Neuronal stem cell (in vitro differentiated cells): ENCODE results near the gene LRP1B.

Experiments
- DNase-seq: peaks from one replicate; pipeline ENCODE4 v3.0.0-alpha.2; 2013; ENCODE audit warnings: low spot score
- H2AFZ ChIP-seq: one replicate; pipeline ENCODE4 v1.6.1; 2013; ENCODE audit warnings: mild to moderate bottlenecking, low read length, inconsistent platforms
- H2AK5ac ChIP-seq: 2 replicates; pipeline ENCODE4 v1.6.1; 2013; ENCODE audit warnings: low read depth, mild to moderate bottlenecking, inconsistent platforms, low read length, moderate library complexity, mixed read lengths
- H2BK120ac ChIP-seq: 2 replicates; pipeline ENCODE4 v1.6.1; 2013; ENCODE audit warnings: low read depth, mild to moderate bottlenecking, inconsistent platforms, low read length, moderate library complexity, mixed read lengths
- H2BK12ac ChIP-seq: one replicate; pipeline ENCODE4 v1.6.1; 2013; ENCODE audit warnings: low read length, inconsistent platforms
- H2BK15ac ChIP-seq: 2 replicates; pipeline ENCODE4 v1.6.1; 2013; ENCODE audit warnings: mild to moderate bottlenecking, low read length, inconsistent platforms, mixed read lengths
- H2BK5ac ChIP-seq: one replicate; pipeline ENCODE4 v1.6.1; 2013; ENCODE audit warnings: inconsistent platforms, mild to moderate bottlenecking, low read length, moderate library complexity
- H3K14ac ChIP-seq: one replicate; pipeline ENCODE4 v1.6.1; 2013; ENCODE audit warnings: low read length, inconsistent platforms
- H3K18ac ChIP-seq: 2 replicates; pipeline ENCODE4 v1.6.1; 2013; ENCODE audit warnings: low read length, inconsistent platforms
- H3K23ac ChIP-seq: 2 replicates; pipeline ENCODE4 v1.6.1; 2013; ENCODE audit warnings: low read depth, mild to moderate bottlenecking, mixed read lengths, low read length, inconsistent platforms; ENCODE audit not compliant: poor library complexity
- H3K27ac ChIP-seq: replicated peaks from 3 replicates; pipeline ENCODE4 v1.5.1; 2013; ENCODE audit warnings: low read length, inconsistent platforms
- H3K27me3 ChIP-seq, 3 experiments: 2 replicates each; pipeline ENCODE4 v1.6.1; 2013; ENCODE audit warnings: low read length in 3 of 3, mild to moderate bottlenecking in 2 of 3, inconsistent platforms in 1 of 3, low read depth in 1 of 3, mixed read lengths in 1 of 3, moderate library complexity in 1 of 3; ENCODE audit not compliant: control insufficient read depth in 3 of 3, insufficient read depth in 3 of 3
- H3K36me3 ChIP-seq, 2 donors: replicated peaks in 1 of 2; 2 replicates each; pipeline ENCODE4 v1.6.1; 2013; ENCODE audit warnings: low read length in 2 of 2; ENCODE audit not compliant: control insufficient read depth in 2 of 2, insufficient read depth in 2 of 2
- H3K4ac ChIP-seq: 2 replicates; pipeline ENCODE4 v1.6.1; 2013; ENCODE audit warnings: inconsistent platforms, mild to moderate bottlenecking, low read length, moderate library complexity
- H3K4me1 ChIP-seq, 2 donors: 1 replicate in 1 of 2; 2 replicates in 1 of 2; pipeline ENCODE4 v1.6.1; 2013; ENCODE audit warnings: low read length in 2 of 2, low read depth in 1 of 2; ENCODE audit not compliant: control insufficient read depth in 2 of 2, insufficient read depth in 1 of 2
- H3K4me2 ChIP-seq: one replicate; pipeline ENCODE4 v1.6.1; 2013; ENCODE audit warnings: mild to moderate bottlenecking, low read length, inconsistent platforms; ENCODE audit not compliant: insufficient read depth, poor library complexity, severe bottlenecking
- H3K4me3 ChIP-seq, 2 donors: 2 replicates each; pipeline ENCODE4 v1.5.1; 2013; ENCODE audit warnings: low read length in 2 of 2, mild to moderate bottlenecking in 2 of 2, inconsistent platforms in 1 of 2, moderate library complexity in 1 of 2
- H3K79me1 ChIP-seq: one replicate; pipeline ENCODE4 v1.6.1; 2013; ENCODE audit warnings: low read depth, mild to moderate bottlenecking, inconsistent platforms, low read length, moderate library complexity
- H3K9ac ChIP-seq: one replicate; pipeline ENCODE4 v1.6.1; 2013; ENCODE audit warnings: mild to moderate bottlenecking, low read depth, low read length, inconsistent platforms; ENCODE audit not compliant: poor library complexity
- H3K9me3 ChIP-seq, 2 donors: replicated peaks in 1 of 2; 2 replicates each; pipeline versions ENCODE3 to v1.6.1; 2013; ENCODE audit warnings: low read length in 2 of 2, mild to moderate bottlenecking in 2 of 2, inconsistent platforms in 1 of 2, low read depth in 1 of 2, mixed read lengths in 1 of 2, moderate library complexity in 1 of 2; ENCODE audit not compliant: control insufficient read depth in 2 of 2, insufficient read depth in 1 of 2
- H4K8ac ChIP-seq: one replicate; pipeline ENCODE4 v1.6.1; 2013; ENCODE audit warnings: low read depth, mild to moderate bottlenecking, inconsistent platforms, low read length, moderate library complexity
- H4K91ac ChIP-seq: one replicate; pipeline ENCODE4 v1.6.1; 2013; ENCODE audit warnings: low read length, low read depth, mild to moderate bottlenecking, inconsistent platforms; ENCODE audit not compliant: poor library complexity
- WGBS, 2 donors: extraction: QIAGEN DNeasy Blood & Tissue Kit; methylation state at CpG; one replicate each; pipeline ENCODE4 v1.1.7; 2013; ENCODE audit warnings: missing lambda C conversion rate in 2 of 2, mixed read lengths in 1 of 2; ENCODE audit not compliant: insufficient read length in 2 of 2, insufficient replicate concordance in 1 of 2; ENCODE audit errors: extremely low coverage in 2 of 2; 5-methylcytosine and 5-hydroxymethylcytosine counted together

The LRP1B gene

DNA sequence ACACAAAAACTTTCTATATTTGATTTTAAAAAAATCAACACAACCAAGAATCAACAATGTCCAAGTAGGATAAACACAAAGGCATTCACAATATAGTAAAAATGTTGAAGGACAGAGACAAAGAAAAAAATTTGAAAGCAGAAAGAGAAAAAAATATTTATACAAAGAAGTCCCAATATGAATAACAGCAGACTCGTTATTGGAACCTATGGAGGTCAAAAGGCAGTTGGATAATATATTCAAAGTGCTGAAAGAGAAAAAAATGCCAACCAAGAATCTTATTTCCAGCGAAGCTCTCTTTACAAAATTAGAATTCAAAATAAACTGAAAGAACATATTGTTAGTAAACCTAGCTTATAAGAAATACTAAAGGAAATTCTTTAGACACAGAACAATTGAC, 859.5 kb downstream of the LRP1B start:
- no peaks in the 10 kb centered on the region for H3K79me1 ChIP-seq
- no peak overlapping the region for H2BK15ac ChIP-seq
- no peak overlapping the region for H2AFZ ChIP-seq
- H3K4me2 ChIP-seq, result no peak overlapping the region
- no peaks in the 10 kb centered on the region for H3K4me1 ChIP-seq
- H4K91ac ChIP-seq, result no peak overlapping the region
- no peaks in the 10 kb centered on the region for H3K36me3 ChIP-seq
- no peaks in the 10 kb centered on the region for H3K27me3 ChIP-seq
- H3K23ac ChIP-seq, result no peak overlapping the region
- no peak overlapping the region for H3K27ac ChIP-seq
- no peak overlapping the region for H2AK5ac ChIP-seq
- no peak overlapping the region for H3K4me3 ChIP-seq
- H4K8ac ChIP-seq, result no peak overlapping the region
- H2BK5ac ChIP-seq, result no peak overlapping the region
- DNase-seq, result no peak
- H3K9me3 ChIP-seq, result no peaks in the 10 kb centered on the region
- H3K18ac ChIP-seq, result no peak overlapping the region
- no peak overlapping the region for H2BK120ac ChIP-seq
- no CpG with 5 or more reads among the region's 2 CpGs for WGBS, 2 donors
- no peak overlapping the region for H3K4ac ChIP-seq
- no peak overlapping the region for H3K14ac ChIP-seq
- no peak overlapping the region for H2BK12ac ChIP-seq
- H3K9ac ChIP-seq, result no peak overlapping the region

DNA sequence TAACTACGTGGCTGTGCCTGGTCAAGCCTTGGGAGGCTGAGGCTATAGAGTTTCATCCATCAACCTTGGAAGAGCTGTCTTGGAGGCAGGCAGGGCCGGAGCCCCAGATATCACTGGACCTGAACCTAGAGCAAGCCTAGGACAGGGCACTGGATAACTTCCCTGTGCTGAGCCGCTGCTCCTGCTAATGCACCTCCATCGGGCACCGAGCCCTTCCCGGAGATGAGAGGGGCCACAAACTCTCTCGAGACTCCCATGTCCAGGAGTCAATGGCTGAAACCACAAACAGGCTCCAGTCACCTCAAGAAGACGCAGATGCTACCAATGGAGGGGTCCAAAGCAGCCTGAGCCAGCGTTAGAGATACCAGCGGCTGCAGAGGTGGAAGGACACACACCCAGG, 866.0 kb downstream of the LRP1B start:
- Histone ChIP-seq H3K18ac (peak overlapping the region; percentile 18), H3K9ac (no peak overlapping the region), H4K8ac (no peak overlapping the region), H3K4me3 (no peak overlapping the region), H3K27me3 (no peaks in the 10 kb centered on the region), H3K4ac (no peak overlapping the region), H2BK5ac (no peak overlapping the region), H2AK5ac (no peak overlapping the region), H3K4me2 (no peak overlapping the region), H2BK12ac (no peak overlapping the region), H3K23ac (no peak overlapping the region), H3K14ac (no peak overlapping the region), H3K36me3 (no peaks in the 10 kb centered on the region), H2BK120ac (no peak overlapping the region), H3K4me1 (no peaks in the 10 kb centered on the region), H2AFZ (peak overlapping the region; percentile 40), H2BK15ac (no peak overlapping the region), H3K79me1 (no peaks in the 10 kb centered on the region), H3K9me3 (no peaks in the 10 kb centered on the region), H3K27ac (no peak overlapping the region), H4K91ac (no peak overlapping the region)
- no CpG with 5 or more reads among the region's 10 CpGs for WGBS, 2 donors
- DNase-seq, result no peak

DNA sequence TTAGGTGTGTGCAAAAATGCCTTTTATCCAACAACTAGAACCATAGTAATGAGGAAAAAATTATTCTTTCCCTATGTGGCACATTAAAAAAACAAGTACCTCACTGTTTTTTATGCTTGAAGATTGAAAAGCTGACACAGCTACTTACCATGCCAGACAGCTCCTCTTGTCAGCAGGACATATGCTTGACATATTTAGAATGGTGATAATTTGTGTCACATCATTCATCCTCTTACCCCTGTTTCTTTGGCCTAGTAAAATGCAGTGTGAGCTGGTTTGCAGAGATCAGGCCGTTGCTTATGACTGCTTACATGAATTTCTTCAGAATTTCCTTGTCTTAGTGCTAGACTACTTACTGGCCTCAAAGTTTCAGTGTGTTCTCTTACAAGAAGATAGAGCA, 869.9 kb downstream of the LRP1B start:
- no peak overlapping the region for H2AK5ac ChIP-seq
- H3K23ac ChIP-seq, result no peak overlapping the region
- H2BK15ac ChIP-seq, result no peak overlapping the region
- H3K4me2 ChIP-seq, result no peak overlapping the region
- no peak overlapping the region for H4K91ac ChIP-seq
- H2BK12ac ChIP-seq, result no peak overlapping the region
- no peaks in the 10 kb centered on the region for H3K4me1 ChIP-seq
- H3K14ac ChIP-seq, result no peak overlapping the region
- no peaks in the 10 kb centered on the region for H3K79me1 ChIP-seq
- DNase-seq, result no peak
- H3K27me3 ChIP-seq, result no peaks in the 10 kb centered on the region
- no peak overlapping the region for H2BK120ac ChIP-seq
- peak overlapping the region; percentile 1 for H2AFZ ChIP-seq
- no CpG with 5 or more reads among the region's 1 CpG for WGBS, 2 donors
- no peak overlapping the region for H3K27ac ChIP-seq
- no peak overlapping the region for H4K8ac ChIP-seq
- no peaks in the 10 kb centered on the region for H3K36me3 ChIP-seq
- no peak overlapping the region for H3K18ac ChIP-seq
- no peak overlapping the region for H2BK5ac ChIP-seq
- H3K9me3 ChIP-seq, result no peaks in the 10 kb centered on the region
- H3K4me3 ChIP-seq, result no peak overlapping the region
- H3K4ac ChIP-seq, result no peak overlapping the region
- H3K9ac ChIP-seq, result no peak overlapping the region

DNA sequence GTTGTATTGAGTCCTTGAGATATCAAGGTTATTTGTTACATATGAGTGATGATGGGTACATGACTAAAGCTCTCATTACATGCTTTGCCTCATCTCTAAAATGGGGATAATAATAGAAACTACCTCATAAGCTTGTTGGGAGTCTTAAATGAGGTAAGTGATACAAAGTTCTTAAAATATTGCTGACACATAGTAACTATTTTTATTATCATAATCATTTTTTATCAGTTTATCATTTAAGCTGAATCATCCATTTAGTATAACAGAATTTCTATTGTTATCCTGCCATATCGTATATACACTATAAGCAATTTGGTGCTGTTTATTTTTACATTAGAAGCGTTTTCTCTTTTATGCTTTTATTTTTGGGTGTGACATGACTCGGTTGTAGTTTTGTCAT, 871.1 kb downstream of the LRP1B start:
- no peak overlapping the region for H3K9ac ChIP-seq
- no CpG with 5 or more reads among the region's 3 CpGs for WGBS, 2 donors
- DNase-seq, result no peak

More for the DNA sequence above, 871.1 kb downstream of the LRP1B start:
- H2AK5ac ChIP-seq, result no peak overlapping the region
- H3K36me3 ChIP-seq, result no peaks in the 10 kb centered on the region
- H3K4me1 ChIP-seq, result no peaks in the 10 kb centered on the region
- H4K91ac ChIP-seq, result no peak overlapping the region
- H2AFZ ChIP-seq, result no peak overlapping the region
- H3K27ac ChIP-seq, result no peak overlapping the region
- no peak overlapping the region for H3K4me3 ChIP-seq
- no peak overlapping the region for H3K4me2 ChIP-seq
- no peak overlapping the region for H3K18ac ChIP-seq
- H2BK120ac ChIP-seq, result no peak overlapping the region
- H4K8ac ChIP-seq, result no peak overlapping the region
- H3K23ac ChIP-seq, result no peak overlapping the region
- H3K79me1 ChIP-seq, result no peaks in the 10 kb centered on the region
- no peak overlapping the region for H3K14ac ChIP-seq
- H3K9me3 ChIP-seq, result no peaks in the 10 kb centered on the region
- no peak overlapping the region for H3K4ac ChIP-seq
- H3K27me3 ChIP-seq, result no peaks in the 10 kb centered on the region
- H2BK15ac ChIP-seq, result no peak overlapping the region
- H2BK5ac ChIP-seq, result no peak overlapping the region
- H2BK12ac ChIP-seq, result no peak overlapping the region
